K562 (cell line): ENCODE results near the gene DNAJC1. TPM values are rescaled to one million over a fixed set of nuclear protein-coding genes. Genes with fewer than 3 reads are reported as not detected.
A peak's percentile ranks its signal among the peaks of the same experiment; 100 is the strongest.

Experiments
- ATAC-seq: fragments of 200-7000 bp; cut with Tn5 transposase; 3 replicates; pipeline ENCODE4 v1.9.1; 2020; ENCODE audit warnings: moderate library complexity
- BruUV-seq: library from RNA; stranded (reverse); fragments of 400-500 nt; replicated peaks from 2 replicates; lab custom pipeline; 2021; lab: Mats Ljungman, UMichigan
- CTCF ChIA-PET: fragments of 300-600 bp; formaldehyde crosslinking; extraction: SDS; loops from one replicate; lab custom pipeline; 2021; ENCODE audit warnings: low intra/inter-chr PET ratio; lab: Yijun Ruan, JAX
- POLR2A ChIA-PET: fragments of 300-600, 350-650 bp; sonication (Branson Sonifier 250); formaldehyde crosslinking; extraction: SDS; loops from one replicate; lab custom pipeline; 2021; ENCODE audit warnings: antibody characterized with exemption, inconsistent platforms; lab: Yijun Ruan, JAX
- DNase-seq, 4 experiments: peaks; one replicate each; pipeline versions ENCODE4 v3.0.0 to v3.0.0-alpha.2; 2011 to 2018; ENCODE audit warnings: low spot score in 3 of 4, mixed read lengths in 3 of 4; ENCODE audit errors: extremely low read depth in 1 of 4
- FAIRE-seq: peaks from 2 replicates; lab custom pipeline; 2011; peaks lifted over from hg19 to GRCh38; lab: Jason Lieb, UNC
- H2AFZ ChIP-seq: 2 replicates; pipeline ENCODE4 v1.6.0; 2011; ENCODE audit warnings: low read depth, low read length, control low read depth, inconsistent platforms
- H3K27ac ChIP-seq: fragments of 200-600 bp; 3 replicates; pipeline ENCODE4 v1.8.0; 2011; ENCODE audit warnings: low read depth, mild to moderate bottlenecking, control low read depth, inconsistent platforms, low read length, moderate library complexity, mixed read lengths; ENCODE audit errors: extremely low read depth
- H3K27me3 ChIP-seq, 2 experiments: fragments of 300-600 bp in 1 of 2; 2 replicates in 1 of 2; 3 replicates in 1 of 2; pipeline versions ENCODE4 v1.6.0 to v1.8.0; 2011; ENCODE audit warnings: inconsistent platforms in 2 of 2, low read length in 2 of 2, mild to moderate bottlenecking in 1 of 2, mixed read lengths in 1 of 2, moderate library complexity in 1 of 2; ENCODE audit not compliant: control insufficient read depth in 2 of 2, insufficient read depth in 2 of 2
- H3K36me3 ChIP-seq: fragments of 300-600 bp; 3 replicates; pipeline ENCODE4 v1.8.0; 2011; ENCODE audit warnings: mild to moderate bottlenecking, low read length, inconsistent platforms; ENCODE audit not compliant: control insufficient read depth, insufficient read depth
- H3K4me1 ChIP-seq, 2 experiments: fragments of 200-600 bp in 1 of 2; replicated peaks in 1 of 2; 2 replicates in 1 of 2; 3 replicates in 1 of 2; pipeline versions ENCODE4 v1.5.1 to v1.8.0; 2011; ENCODE audit warnings: inconsistent platforms in 2 of 2, low read length in 2 of 2, mild to moderate bottlenecking in 1 of 2, mixed read lengths in 1 of 2, moderate library complexity in 1 of 2; ENCODE audit not compliant: control insufficient read depth in 2 of 2, insufficient read depth in 2 of 2
- H3K4me2 ChIP-seq: 2 replicates; pipeline ENCODE4 v1.6.1; 2011; ENCODE audit warnings: low read length, control low read depth, inconsistent platforms, mixed read lengths; ENCODE audit not compliant: insufficient read depth
- H3K4me3 ChIP-seq: fragments of 200-600 bp; sonication (generic), shearing (Covaris generic); 2 replicates; pipeline ENCODE4 v1.5.1; 2016; ENCODE audit warnings: control low read depth, inconsistent platforms
- H3K79me2 ChIP-seq: fragments of 200-600 bp; 3 replicates; pipeline ENCODE4 v1.8.0; 2011; ENCODE audit warnings: low read length, inconsistent platforms; ENCODE audit not compliant: control insufficient read depth, insufficient read depth
- H3K9ac ChIP-seq, 2 experiments: 2 replicates each; pipeline versions ENCODE4 v1.6.0 to v1.6.1; 2011; ENCODE audit warnings: low read depth in 2 of 2, low read length in 2 of 2, control low read depth in 1 of 2, inconsistent platforms in 1 of 2, mild to moderate bottlenecking in 1 of 2, mixed read lengths in 1 of 2; ENCODE audit not compliant: insufficient read depth in 1 of 2
- H3K9me1 ChIP-seq: one replicate; pipeline ENCODE4 v1.6.0; 2011; ENCODE audit warnings: inconsistent platforms, mild to moderate bottlenecking, low read length, moderate library complexity; ENCODE audit not compliant: control insufficient read depth, insufficient read depth
- H3K9me3 ChIP-seq: replicated peaks from 2 replicates; pipeline ENCODE4 v1.5.1; 2011; ENCODE audit warnings: low read depth, low read length, inconsistent platforms; ENCODE audit not compliant: control insufficient read depth, insufficient read depth
- H4K20me1 ChIP-seq: replicated peaks from 2 replicates; pipeline ENCODE4 v1.6.1; 2011; ENCODE audit warnings: low read length, inconsistent platforms, mixed read lengths; ENCODE audit not compliant: control insufficient read depth, insufficient read depth
- BACH1 ChIP-seq: fragments of 200-800 bp; sonication (Bioruptor generic); IDR thresholded peaks from 2 replicates; pipeline ENCODE4 v1.6.1; 2016; ENCODE audit warnings: missing genetic modification characterization, missing compliant biosample characterization
- CCAR2 ChIP-seq: fragments of 200-400 bp; formaldehyde crosslinking; IDR thresholded peaks from 2 replicates; pipeline ENCODE4 v1.6.1; 2017; ENCODE audit warnings: mild to moderate bottlenecking, low read depth, low read length
- E2F5 ChIP-seq: sonication (generic); formaldehyde crosslinking; IDR thresholded peaks from 2 replicates; pipeline ENCODE4 v1.8.0; 2022; ENCODE audit warnings: mild to moderate bottlenecking, missing genetic modification reagents
- ESRRB ChIP-seq: fragments of 250-450 bp; sonication (Bioruptor Pico); IDR thresholded peaks from 2 replicates; pipeline ENCODE4 v1.5.0; 2020; ENCODE audit warnings: mild to moderate bottlenecking, moderate library complexity, borderline replicate concordance
- GATA2 ChIP-seq: sonication (generic); formaldehyde crosslinking; IDR thresholded peaks from 2 replicates; pipeline ENCODE4 v1.4.0; 2020; ENCODE audit warnings: mild to moderate bottlenecking, missing genetic modification reagents
- HDAC2 ChIP-seq: fragments of 450-650 bp; IDR thresholded peaks from 2 replicates; pipeline ENCODE4 v1.6.1; 2016; ENCODE audit warnings: mild to moderate bottlenecking
- MED1 ChIP-seq: sonication (generic); formaldehyde crosslinking; IDR thresholded peaks from 2 replicates; pipeline ENCODE4 v1.8.1; 2023; ENCODE audit warnings: missing genetic modification reagents, borderline replicate concordance
- PRDM10 ChIP-seq: fragments of 450-650 bp; IDR thresholded peaks from 2 replicates; pipeline ENCODE4 v1.6.1; 2018; ENCODE audit not compliant: partially characterized antibody
- SMARCC2 ChIP-seq: fragments of 450-650 bp; IDR thresholded peaks from 2 replicates; pipeline ENCODE4 v1.6.1; 2017; ENCODE audit warnings: antibody characterized with exemption, moderate library complexity, mild to moderate bottlenecking, low read depth
- SNIP1 ChIP-seq: fragments of 450-650 bp; IDR thresholded peaks from 2 replicates; pipeline ENCODE4 v1.7.1; 2017; ENCODE audit warnings: low read depth, mild to moderate bottlenecking
- TCFL5 ChIP-seq: fragments of 250-450 bp; sonication (Bioruptor Pico); conservative IDR thresholded peaks from 2 replicates; pipeline ENCODE4 v1.6.1; 2021; ENCODE audit warnings: mild to moderate bottlenecking, moderate library complexity, matching md5 sums
- TRIM28 ChIP-seq: fragments of 450-650 bp; IDR thresholded peaks from 2 replicates; pipeline ENCODE4 v1.6.1; 2017
- XRCC5 ChIP-seq: fragments of 200-400 bp; formaldehyde crosslinking; IDR thresholded peaks from 2 replicates; pipeline ENCODE4 v1.6.1; 2017; ENCODE audit warnings: low read depth, mild to moderate bottlenecking, low read length
- ZNF143 ChIP-seq: sonication (generic); formaldehyde crosslinking; IDR thresholded peaks from 2 replicates; pipeline ENCODE4 v1.9.0; 2022; ENCODE audit warnings: mild to moderate bottlenecking, missing genetic modification reagents
- ZNF165 ChIP-seq: fragments of 250-450 bp; sonication (Bioruptor Pico); IDR thresholded peaks from 2 replicates; pipeline ENCODE4 v1.4.0; 2020; ENCODE audit warnings: borderline replicate concordance
- ZNF592 ChIP-seq: fragments of 450-650 bp; IDR thresholded peaks from 2 replicates; pipeline ENCODE4 v1.6.1; 2017; ENCODE audit warnings: antibody characterized with exemption, mild to moderate bottlenecking
- in situ Hi-C: fragments of 300-500 bp; cut with MboI; formaldehyde crosslinking; loops from 4 replicates; pipeline ENCODE4 v1.15.0; 2018; ENCODE audit warnings: inconsistent platforms, mixed read lengths
- intact Hi-C: fragments of 100-400 bp; cut with micrococcal nuclease; formaldehyde crosslinking; loops from 2 replicates; pipeline ENCODE4 v1.14.2; 2022
- polyA plus RNA-seq, 8 experiments: library from polyadenylated mRNA; depleted of rRNA in 4 of 8; stranded (reverse) in 5 of 8; unstranded in 3 of 8; fragments of >200 nt; fragmentation: Nextera tagmentation in 2 of 8; fragmentation: Illumina TruSeq in 1 of 8; extraction: Ambion mirVana in 2 of 8; extraction: Trizol in 1 of 8; gene quantifications; 2 replicates each; pipeline versions ENCODE4 v1.2.1 to v1.2.3, GENCODE V29; 2011 to 2014; ENCODE audit warnings: inconsistent platforms in 1 of 8, missing spikeins in 1 of 8
- total RNA-seq, 7 experiments: library from RNA; depleted of rRNA in 6 of 7; stranded (reverse); fragments of >200 nt in 6 of 7; fragmentation: Illumina TruSeq in 2 of 7; extraction: Trizol in 2 of 7; gene quantifications; 2 replicates each; pipeline versions ENCODE4 v1.2.1 to v1.2.3, GENCODE V29; 2011 to 2021; ENCODE audit warnings: low replicate concordance in 1 of 7

The DNAJC1 gene
- total and polyA plus RNA-seq, 9 of the 15 experiments (the other 6 are each of a cell fraction or from before 2014, with no cell fraction given) = 5.4 to 77.6 (median 40.3) TPM

- POLR2A ChIA-PET = no interaction called here
- DNase-seq = peak; percentile 38 to 91 (median 69)
- peak; percentile 46; the same call in 1 of the 2 replicates for TF ChIP-seq GATA2 (CRISPR knock-in tag)
- no peak for TF ChIP-seq TRIM28
- TF ChIP-seq ESRRB (CRISPR knock-in tag) = no peak
- TF ChIP-seq ZNF165 (CRISPR knock-in tag) = no peak
- TF ChIP-seq HDAC2 = peak; percentile 45
- no peak for TF ChIP-seq CCAR2
- no peak for TF ChIP-seq MED1
- TF ChIP-seq ZNF143 = no peak
- TF ChIP-seq SMARCC2 = peak; percentile 85; the same call in 1 of the 2 replicates
- no peak for TF ChIP-seq XRCC5
- peak; percentile 26 for TF ChIP-seq PRDM10
- TF ChIP-seq SNIP1 = no peak
- TF ChIP-seq E2F5 = no peak
- no peak for TF ChIP-seq BACH1 (tag)
- 0 out of 2 replicates have a peak, but pooled peaks have one; percentile 41 for TF ChIP-seq ZNF592
- no peak for TF ChIP-seq TCFL5
Observed at GRCh38 chr10:21961847-21962246, 41.7 kb downstream of the DNAJC1 start.

More at GRCh38 chr10:21961847-21962246, 41.7 kb downstream of the DNAJC1 start:
- no peak overlapping the region; a peak in 1 of 4 replicates for H3K9ac ChIP-seq
- H3K4me2 ChIP-seq = no peak overlapping the region; the same call in 1 of the 2 replicates
- H3K27ac ChIP-seq = peak overlapping the region; percentile 47
- H3K4me3 ChIP-seq = no peak overlapping the region
- ATAC-seq = peak; percentile 96
- BruUV-seq = no TSS peak
- 0 out of 2 replicates have a peak, but pooled peaks cover 2% of the 10 kb centered on the region for H3K9me3 ChIP-seq
- intact Hi-C loops = no loop called here
- H4K20me1 ChIP-seq = no peaks in the 10 kb centered on the region
- no peaks in the 10 kb centered on the region for H3K36me3 ChIP-seq
- peaks cover 0 to 4% of the 10 kb centered on the region in 2 experiments; a peak in 2 of 5 replicates for H3K4me1 ChIP-seq
- H2AFZ ChIP-seq = no peak overlapping the region
- peaks cover 56% of the 10 kb centered on the region for H3K79me2 ChIP-seq
- in situ Hi-C loops = loop anchor here (25.0 kb wide), 1 partner anchor 900 kb away; no protein-coding TSS in a partner anchor
- CTCF ChIA-PET = no interaction called here
- peak; percentile 93 for FAIRE-seq
- no peaks in the 10 kb centered on the region for H3K9me1 ChIP-seq
- no peaks in the 10 kb centered on the region for H3K27me3 ChIP-seq
